Lung microvascular endothelial cell (primary cell): ENCODE results near the gene BCO1. TPM values are rescaled to one million over a fixed set of nuclear protein-coding genes. Genes with fewer than 3 reads are reported as not detected.

Experiments used
- DNase-seq, 2 donors: peaks; one replicate each; pipeline versions ENCODE4 v3.0.0 to v3.0.0-alpha.2; 2010; ENCODE audit warnings: low read depth in 2 of 2
- total RNA-seq: library from RNA; depleted of rRNA; stranded (reverse); fragments of >200 nt; gene quantifications from 2 replicates; pipeline ENCODE4 v1.2.1, GENCODE V29; 2014

Gene BCO1
- total RNA-seq, 1 donor from 2014 or later = not detected

DNA sequence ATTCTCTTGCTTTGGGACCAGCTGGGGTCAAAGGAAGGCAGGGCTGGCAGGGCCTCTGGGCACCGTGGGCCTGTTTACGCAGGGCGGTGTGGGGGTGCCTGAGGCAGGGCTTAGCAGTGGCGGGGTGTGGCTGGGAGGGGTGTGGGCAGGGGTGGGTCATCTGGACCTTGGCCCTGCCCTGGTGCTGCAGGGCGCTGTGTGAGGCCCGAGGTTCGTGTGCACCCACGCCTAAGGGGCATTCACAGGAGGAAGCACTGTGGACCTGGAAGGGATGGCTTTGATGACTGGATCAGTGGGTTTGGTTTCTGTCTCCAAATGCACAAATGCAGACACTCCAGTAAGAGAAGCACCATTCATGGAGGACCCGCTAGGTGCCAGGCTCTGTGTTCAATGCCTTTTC lies 37.3 kb downstream of the BCO1 start:
- DNase-seq = no peak

- no peak for DNase-seq
Observed at GRCh38 chr16:81276323-81276722, 37.8 kb downstream of the BCO1 start.

GRCh38 chr16:81277541-81278080 lies 39.1 kb downstream of the BCO1 start:
- no peak for DNase-seq

DNA sequence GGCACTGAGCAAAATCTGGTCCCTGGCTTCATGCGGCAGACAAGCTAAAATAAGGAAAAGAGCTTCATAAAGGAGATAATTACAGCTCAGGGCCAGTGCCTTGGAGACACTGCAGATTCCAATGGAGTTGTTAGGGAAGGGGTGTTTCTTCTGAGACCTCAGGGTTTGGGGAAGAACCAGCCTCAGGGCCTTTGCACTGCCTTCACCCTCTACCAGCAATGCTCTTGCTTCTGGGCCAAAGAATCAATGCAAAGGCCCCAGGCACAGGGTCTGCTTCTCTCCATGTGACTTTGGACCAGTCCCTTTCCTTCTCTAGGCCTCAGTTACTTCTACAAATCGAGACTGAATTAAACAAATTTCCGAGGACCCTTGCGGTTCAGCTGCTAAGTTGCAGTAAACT lies 40.0 kb downstream of the BCO1 start:
- DNase-seq = no peak

GRCh38 chr16:81279392-81279791 lies 40.9 kb downstream of the BCO1 start:
- peak; percentile 8 to 86 for DNase-seq

- DNase-seq = peak; percentile 27 to 72
Observed at GRCh38 chr16:81280393-81280792, 41.9 kb downstream of the BCO1 start.

- DNase-seq = no peak
Observed at GRCh38 chr16:81283044-81283443, 44.6 kb downstream of the BCO1 start.

GRCh38 chr16:81284995-81285600 lies 46.6 kb downstream of the BCO1 start:
- no peak for DNase-seq

- DNase-seq = no peak
Observed at GRCh38 chr16:81286190-81286589, 47.7 kb downstream of the BCO1 start.

DNA sequence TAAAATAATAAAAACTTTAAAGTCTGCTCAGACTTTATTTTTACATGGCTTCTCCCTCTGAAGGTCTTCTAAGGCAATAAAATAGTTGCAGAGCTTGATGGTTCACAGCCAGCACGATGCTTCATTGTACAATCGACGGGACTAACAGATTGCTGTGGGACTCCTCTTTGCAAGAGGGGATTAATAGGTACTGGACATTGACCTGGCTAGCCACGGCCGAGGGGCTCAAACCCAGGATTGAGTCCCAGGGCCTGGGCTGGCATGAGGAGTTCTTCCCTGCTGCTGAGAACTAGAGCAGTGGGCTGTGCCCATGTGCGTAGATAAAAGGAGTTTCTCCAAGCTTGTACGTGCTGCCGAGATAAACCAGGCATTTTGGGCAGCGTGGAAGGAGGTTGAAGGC lies 52.6 kb downstream of the BCO1 start:
- DNase-seq = no peak

- DNase-seq = no peak
Observed at GRCh38 chr16:81292936-81293335, 54.4 kb downstream of the BCO1 start.

- no peak for DNase-seq
Observed at GRCh38 chr16:81293909-81294802, 55.7 kb downstream of the BCO1 start.

DNA sequence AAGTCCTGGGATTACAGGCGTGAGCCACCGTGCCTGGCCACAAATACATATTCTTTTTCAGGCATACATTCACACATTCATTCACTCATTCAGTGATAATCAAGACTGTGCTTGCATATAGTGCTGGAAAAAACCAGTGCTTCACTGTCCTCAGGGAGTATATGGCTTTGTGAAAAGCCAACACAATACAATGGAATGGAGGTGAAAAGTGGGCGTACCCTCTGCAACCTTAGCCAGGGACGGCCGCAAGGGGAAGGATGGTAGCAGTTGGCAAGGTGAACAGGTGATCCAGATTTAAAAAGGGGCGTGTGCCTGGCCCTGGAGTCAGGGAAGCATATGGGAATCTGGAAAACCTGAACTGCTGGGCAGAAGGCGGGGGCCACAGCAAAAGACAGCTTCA lies 58.1 kb downstream of the BCO1 start:
- no peak for DNase-seq

- DNase-seq = no peak
Observed at GRCh38 chr16:81307770-81308169, 69.3 kb downstream of the BCO1 start.

- DNase-seq = no peak
Observed at GRCh38 chr16:81310045-81310644, 71.7 kb downstream of the BCO1 start.

- DNase-seq = no peak
Observed at GRCh38 chr16:81311762-81312161, 73.3 kb downstream of the BCO1 start.

- no peak for DNase-seq
Observed at GRCh38 chr16:81313701-81314602, 75.5 kb downstream of the BCO1 start.

- peak; percentile 98 for DNase-seq
Observed at GRCh38 chr16:81314603-81315270, 76.2 kb downstream of the BCO1 start, which contains the start of gene GAN. GAN (plus strand) TSS chr16:81314962; CDS start chr16:81315114, 152 bp downstream.

GRCh38 chr16:81315271-81316175 lies 77.0 kb downstream of the BCO1 start:
- DNase-seq = peak; percentile 66

GRCh38 chr16:81316176-81316496 lies 77.6 kb downstream of the BCO1 start:
- DNase-seq = no peak
